ENCODE measurements around the gene SMIM11. TPM values are rescaled to one million over a fixed set of nuclear protein-coding genes. Genes with fewer than 3 reads are reported as not detected.

SMIM11 gene
- total RNA-seq, 1 experiment from 2014 or later = 2.3 TPM

- H3K9me3 Mint-ChIP-seq = peaks cover 7 to 8% of the 10 kb centered on the region in 2 experiments; a peak in 4 of 5 replicates
These were observed 23.5 kb upstream of the SMIM11 start for GRCh38 chr21:34351786-34352241.

More at GRCh38 chr21:34351786-34352241, 23.5 kb upstream of the SMIM11 start:
- Histone ChIP-seq H4K91ac (ENCODE audit: insufficient read length, low read depth, low read length) (no peak overlapping the region), H3K9me3 (ENCODE audit: control insufficient read depth, low read depth, low read length) (no peaks in the 10 kb centered on the region), H2AK5ac (ENCODE audit: insufficient read length, low read length) (no peak overlapping the region), H2BK120ac (ENCODE audit: low read depth, low read length, poor library complexity, severe bottlenecking) (no peak overlapping the region), H4K5ac (ENCODE audit: insufficient read length, low read depth, low read length) (no peak overlapping the region), H3K23me2 (ENCODE audit: insufficient read length, low read depth, low read length, poor library complexity, severe bottlenecking) (no peaks in the 10 kb centered on the region), H2BK15ac (ENCODE audit: low read depth, low read length) (no peak overlapping the region), H3T11ph (ENCODE audit: low read length) (no peak overlapping the region), H3K27me3 (ENCODE audit: insufficient read depth, low read length) (no peaks in the 10 kb centered on the region; the same call in 1 of the 2 replicates), H3K56ac (ENCODE audit: insufficient read length, low read depth, low read length) (no peak overlapping the region), H3K23ac (ENCODE audit: insufficient read length, low read depth, low read length) (no peak overlapping the region), H3K14ac (ENCODE audit: insufficient read depth, low read length) (no peak overlapping the region), H3K4me1 (ENCODE audit: insufficient read depth, low read length) (no peaks in the 10 kb centered on the region), H4K8ac (replicated peaks; ENCODE audit: insufficient read length, low read depth, low read length) (no peak overlapping the region), H2BK20ac (ENCODE audit: low read depth, low read length, poor library complexity, severe bottlenecking) (no peak overlapping the region), H2AFZ (ENCODE audit: low read length) (no peak overlapping the region), H3K18ac (ENCODE audit: insufficient read length, low read depth, low read length) (no peak overlapping the region), H4K20me1 (ENCODE audit: control insufficient read depth, insufficient read depth, insufficient read length) (no peaks in the 10 kb centered on the region), H3K4me2 (ENCODE audit: insufficient read depth, insufficient read length, low read length) (no peak overlapping the region), H2BK12ac (ENCODE audit: insufficient read length, low read depth, low read length) (no peak overlapping the region), H3K79me1 (ENCODE audit: insufficient read depth, low read depth, low read length, poor library complexity, severe bottlenecking) (no peaks in the 10 kb centered on the region), H3K9ac (ENCODE audit: extremely low read depth, insufficient read length, low read length) (no peak overlapping the region), H3K4ac (ENCODE audit: low read depth, low read length) (no peak overlapping the region), H3K79me2 (ENCODE audit: insufficient read depth, low read length) (no peaks in the 10 kb centered on the region), H2BK5ac (ENCODE audit: insufficient read length, low read length) (no peak overlapping the region), H3K27ac (ENCODE audit: insufficient read length, low read depth, low read length) (no peak overlapping the region)
- Mint-ChIP-seq H3K27me3 (ENCODE audit: low read depth) (peaks cover 22% of the 10 kb centered on the region), H3K4me3 (no peak overlapping the region), H3K27ac (no peak overlapping the region), H3K36me3 (ENCODE audit: insufficient read depth in 1 of 3, low read depth in 3 of 3) (peaks cover 0 to 4% (median 0%) of the 10 kb centered on the region in 3 experiments; a peak in 1 of 7 replicates), H3K4me1 (peaks cover 0 to 10% of the 10 kb centered on the region in 2 experiments; a peak in 3 of 4 replicates)
- no peak for DNase-seq
- peak; percentile 63 for TF ChIP-seq CTCF (conservative IDR thresholded peaks at IDR 0.05)
- WGBS (ENCODE audit: extremely low coverage, insufficient read length, low lambda C conversion rate) = no CpG with 5 or more reads among the region's 6 CpGs

All from H9 (cell line).